Osteocyte (in vitro differentiated cells): Measurements from ENCODE around the gene CASP7. TPM values are rescaled to one million over a fixed set of nuclear protein-coding genes. Genes with fewer than 3 reads are reported as not detected.

Experiments
- DNase-seq: peaks from one replicate; pipeline ENCODE4 v3.0.0; 2021; ENCODE audit warnings: mixed read lengths; ENCODE audit not compliant: unreplicated experiment; ENCODE audit errors: extremely low spot score
- H3K27ac Mint-ChIP-seq: one replicate; pipeline ENCODE4 v1.8.0; 2021; ENCODE audit warnings: mild to moderate bottlenecking, mixed read lengths; ENCODE audit not compliant: unreplicated experiment
- H3K27me3 Mint-ChIP-seq: one replicate; pipeline ENCODE4 v1.8.0; 2021; ENCODE audit warnings: mixed read lengths; ENCODE audit not compliant: unreplicated experiment
- H3K36me3 Mint-ChIP-seq: one replicate; pipeline ENCODE4 v1.8.0; 2021; ENCODE audit warnings: mixed read lengths; ENCODE audit not compliant: unreplicated experiment
- H3K4me1 Mint-ChIP-seq: one replicate; pipeline ENCODE4 v1.8.0; 2021; ENCODE audit warnings: mixed read lengths; ENCODE audit not compliant: unreplicated experiment
- H3K4me3 Mint-ChIP-seq: one replicate; pipeline ENCODE4 v1.8.0; 2021; ENCODE audit warnings: mild to moderate bottlenecking, moderate library complexity, mixed read lengths; ENCODE audit not compliant: unreplicated experiment
- H3K9me3 Mint-ChIP-seq: one replicate; pipeline ENCODE4 v1.8.0; 2021; ENCODE audit warnings: mixed read lengths; ENCODE audit not compliant: unreplicated experiment
- microRNA-seq: library from miRNA; unstranded; fragments of <30 nt; microRNA quantifications from one replicate; pipeline ENCODE4 v1.1.0, GENCODE V29; 2020; ENCODE audit not compliant: unreplicated experiment
- total RNA-seq: library from RNA; stranded (reverse); gene quantifications from 2 replicates; pipeline ENCODE4 v1.2.1, GENCODE V29; 2021
- TF ChIP-seq, protein P1 (sequence below): fragments of 200-600 bp; sonication (generic); IDR thresholded peaks from 2 replicates; pipeline ENCODE4 v1.5.0; 2021; ENCODE audit warnings: antibody characterized with exemption, mild to moderate bottlenecking, moderate library complexity

Gene CASP7
- total RNA-seq, 1 donor from 2014 or later, result 30.1 TPM

DNA sequence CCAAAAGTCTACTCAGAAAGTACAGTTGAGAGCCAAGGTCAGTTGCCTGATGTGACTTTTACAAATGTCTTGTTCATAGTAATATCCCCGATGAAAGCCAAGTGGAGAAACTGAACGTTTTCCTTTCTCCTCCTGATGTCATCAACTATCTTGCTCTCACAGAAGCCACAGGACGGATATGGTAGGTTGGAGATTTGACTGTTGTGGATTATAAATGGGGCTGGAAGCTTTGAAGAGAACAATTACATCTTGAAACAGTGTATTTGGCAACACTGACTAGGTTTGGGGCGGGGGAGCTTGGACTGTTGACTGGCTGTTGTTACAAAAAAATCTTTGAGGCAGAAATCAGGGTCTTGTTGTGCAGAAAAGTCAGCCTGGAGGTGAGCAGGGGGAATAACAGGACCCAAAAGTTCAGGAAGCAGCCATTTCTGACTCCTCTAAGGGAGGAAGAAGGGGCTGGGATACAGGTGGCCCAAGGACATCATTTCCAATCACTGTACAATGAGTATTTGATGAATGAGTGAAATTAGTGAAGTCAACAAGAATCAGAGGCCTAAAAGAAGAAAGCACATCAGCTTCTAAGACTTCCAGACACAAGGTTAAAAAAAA is 96.1 kb downstream of the CASP7 start:
- Mint-ChIP-seq H3K4me1 (peaks cover 2% of the 10 kb centered on the region), H3K27ac (no peak overlapping the region)

DNA sequence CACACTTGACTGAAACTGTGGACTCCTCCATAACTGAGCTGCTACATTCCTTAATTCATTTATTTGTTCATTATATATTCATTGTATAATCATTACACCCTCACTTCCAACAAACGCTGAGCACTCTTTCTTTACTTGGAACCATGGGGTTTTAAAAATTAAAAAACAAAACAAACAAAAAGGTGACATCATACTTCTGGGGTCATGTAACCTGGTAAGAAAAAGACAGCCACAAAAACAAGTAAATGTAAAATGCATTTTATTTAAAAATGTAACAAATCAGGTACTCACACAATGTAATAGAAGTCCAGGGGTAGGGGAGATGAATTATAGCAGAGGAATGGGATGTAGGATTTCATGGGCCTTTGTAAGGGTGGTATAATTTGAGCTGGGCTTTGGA is 96.8 kb downstream of the CASP7 start:
- Mint-ChIP-seq H3K4me1 (peaks cover 2% of the 10 kb centered on the region), H3K36me3 (no peaks in the 10 kb centered on the region), H3K9me3 (no peaks in the 10 kb centered on the region), H3K27ac (no peak overlapping the region), H3K4me3 (no peak overlapping the region), H3K27me3 (peaks cover 39% of the 10 kb centered on the region)
- TF ChIP-seq, protein P1, sequence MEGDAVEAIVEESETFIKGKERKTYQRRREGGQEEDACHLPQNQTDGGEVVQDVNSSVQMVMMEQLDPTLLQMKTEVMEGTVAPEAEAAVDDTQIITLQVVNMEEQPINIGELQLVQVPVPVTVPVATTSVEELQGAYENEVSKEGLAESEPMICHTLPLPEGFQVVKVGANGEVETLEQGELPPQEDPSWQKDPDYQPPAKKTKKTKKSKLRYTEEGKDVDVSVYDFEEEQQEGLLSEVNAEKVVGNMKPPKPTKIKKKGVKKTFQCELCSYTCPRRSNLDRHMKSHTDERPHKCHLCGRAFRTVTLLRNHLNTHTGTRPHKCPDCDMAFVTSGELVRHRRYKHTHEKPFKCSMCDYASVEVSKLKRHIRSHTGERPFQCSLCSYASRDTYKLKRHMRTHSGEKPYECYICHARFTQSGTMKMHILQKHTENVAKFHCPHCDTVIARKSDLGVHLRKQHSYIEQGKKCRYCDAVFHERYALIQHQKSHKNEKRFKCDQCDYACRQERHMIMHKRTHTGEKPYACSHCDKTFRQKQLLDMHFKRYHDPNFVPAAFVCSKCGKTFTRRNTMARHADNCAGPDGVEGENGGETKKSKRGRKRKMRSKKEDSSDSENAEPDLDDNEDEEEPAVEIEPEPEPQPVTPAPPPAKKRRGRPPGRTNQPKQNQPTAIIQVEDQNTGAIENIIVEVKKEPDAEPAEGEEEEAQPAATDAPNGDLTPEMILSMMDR, result no peak
- DNase-seq, result no peak

More for the DNA sequence above, 96.1 kb downstream of the CASP7 start:
- Mint-ChIP-seq H3K36me3 (no peaks in the 10 kb centered on the region), H3K27me3 (peaks cover 43% of the 10 kb centered on the region), H3K9me3 (no peaks in the 10 kb centered on the region), H3K4me3 (no peak overlapping the region)
- TF ChIP-seq, protein P1, result no peak
- no peak for DNase-seq

Small RNA genes lying within 50 kb of the gene (microRNA-seq; reads per million reads assigned to microRNA genes)
- gene MIR4483, result not detected

Other genes with a start within 250 kb of the CASP7 start
- gene HABP2, start 126.9 kb upstream of the CASP7 start, total RNA-seq, result 0.11 and 0.18 TPM in 2 replicates
- gene NRAP, start 15.9 kb upstream of the CASP7 start, total RNA-seq, result not detected in 2 replicates
- gene PLEKHS1, start 71.8 kb downstream of the CASP7 start, total RNA-seq, result 0.11 TPM in 1 of 2 replicates, not detected in the other
- 7.3 and 8.1 TPM in 2 replicates for gene DCLRE1A, start 174.2 kb downstream of the CASP7 start, total RNA-seq
- 36.4 and 39.3 TPM in 2 replicates for gene NHLRC2, start 174.7 kb downstream of the CASP7 start, total RNA-seq